HG03060 (cell line): Measurements from ENCODE around the gene C19orf38.
"Not testable (repeated sequence)": the region's sequence is repeated elsewhere in the genome, so short reads cannot be mapped to it uniquely, and the experiment has no call there.

ENCODE experiments used
- ATAC-seq: cut with Tn5 transposase; IDR thresholded peaks from one replicate; pipeline ENCODE4 v1.9.1; 2021; ENCODE audit warnings: low read depth, moderate number of reproducible peaks; ENCODE audit not compliant: unreplicated experiment

The C19orf38 gene

GRCh38 chr19:10870955-10871603, 22.9 kb downstream of the C19orf38 start, which contains the start of gene CARM1:
CARM1 (plus strand) TSS chr19:10871553; CDS start chr19:10871703, 150 bp downstream.
- ATAC-seq: peak; percentile 60

DNA sequence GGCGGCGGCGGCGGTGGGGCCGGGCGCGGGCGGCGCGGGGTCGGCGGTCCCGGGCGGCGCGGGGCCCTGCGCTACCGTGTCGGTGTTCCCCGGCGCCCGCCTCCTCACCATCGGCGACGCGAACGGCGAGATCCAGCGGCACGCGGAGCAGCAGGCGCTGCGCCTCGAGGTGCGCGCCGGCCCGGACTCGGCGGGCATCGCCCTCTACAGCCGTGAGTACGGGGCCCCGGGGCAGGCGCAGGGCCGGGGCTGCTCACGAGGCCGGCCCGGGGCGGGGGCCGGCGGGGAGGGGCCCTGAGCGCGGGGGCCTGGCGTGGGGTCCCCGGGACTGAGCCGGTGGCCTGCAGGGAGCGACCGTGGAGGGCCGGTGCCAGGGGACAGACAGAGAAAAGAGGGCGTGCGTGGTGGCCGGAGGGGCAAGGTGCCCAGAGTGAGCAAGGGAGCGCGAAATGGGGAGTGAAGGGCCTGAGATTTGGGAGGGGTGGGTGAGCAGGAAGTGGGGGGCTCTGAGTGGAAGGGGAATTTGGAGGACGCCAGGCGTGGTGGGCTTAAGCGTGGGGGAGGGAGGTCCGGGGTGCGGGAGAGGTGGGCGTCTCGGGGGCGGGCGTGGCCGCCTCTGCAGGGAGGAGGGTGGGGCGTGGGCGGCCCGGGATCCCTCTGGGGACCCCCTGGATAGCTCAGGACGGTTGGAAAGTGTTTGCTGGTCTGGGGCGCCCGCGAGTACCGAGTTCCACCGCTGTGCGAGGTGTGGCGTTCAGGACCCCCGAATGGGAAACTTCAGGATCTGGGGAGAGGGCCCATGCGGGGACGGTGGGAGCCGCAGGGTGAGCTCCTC, 23.7 kb downstream of the C19orf38 start:
- ATAC-seq: no peak

DNA sequence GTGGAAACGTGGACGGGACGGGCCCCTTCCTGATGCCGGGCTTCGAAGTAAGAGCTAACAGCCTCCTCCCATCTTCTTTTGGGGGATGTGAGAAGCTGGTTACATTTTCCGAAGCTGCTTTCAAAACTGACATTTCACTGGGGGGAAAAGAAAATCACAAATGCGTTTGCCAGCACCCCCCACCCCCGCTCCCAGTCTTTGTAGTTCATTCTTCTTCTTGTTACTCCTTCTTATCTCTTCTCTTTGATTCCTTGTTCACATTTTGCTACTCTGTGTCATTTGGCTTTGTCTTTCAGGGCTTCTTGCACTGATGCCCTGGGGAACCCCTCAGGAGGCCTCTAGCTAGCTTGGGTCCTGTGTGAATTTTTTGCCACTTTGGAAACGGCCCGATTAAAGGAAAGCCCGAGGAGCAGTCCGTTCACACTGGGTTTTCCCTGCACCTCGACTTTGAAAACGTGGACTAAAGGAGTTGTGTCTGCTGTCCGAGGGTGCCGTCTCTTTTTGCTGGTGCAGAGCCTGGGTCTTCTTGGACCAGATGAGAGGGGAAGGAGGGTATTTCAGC, 24.4 kb downstream of the C19orf38 start:
- ATAC-seq: no peak

- ATAC-seq: no peak
These were observed 25.8 kb downstream of the C19orf38 start for GRCh38 chr19:10874024-10874423.

DNA sequence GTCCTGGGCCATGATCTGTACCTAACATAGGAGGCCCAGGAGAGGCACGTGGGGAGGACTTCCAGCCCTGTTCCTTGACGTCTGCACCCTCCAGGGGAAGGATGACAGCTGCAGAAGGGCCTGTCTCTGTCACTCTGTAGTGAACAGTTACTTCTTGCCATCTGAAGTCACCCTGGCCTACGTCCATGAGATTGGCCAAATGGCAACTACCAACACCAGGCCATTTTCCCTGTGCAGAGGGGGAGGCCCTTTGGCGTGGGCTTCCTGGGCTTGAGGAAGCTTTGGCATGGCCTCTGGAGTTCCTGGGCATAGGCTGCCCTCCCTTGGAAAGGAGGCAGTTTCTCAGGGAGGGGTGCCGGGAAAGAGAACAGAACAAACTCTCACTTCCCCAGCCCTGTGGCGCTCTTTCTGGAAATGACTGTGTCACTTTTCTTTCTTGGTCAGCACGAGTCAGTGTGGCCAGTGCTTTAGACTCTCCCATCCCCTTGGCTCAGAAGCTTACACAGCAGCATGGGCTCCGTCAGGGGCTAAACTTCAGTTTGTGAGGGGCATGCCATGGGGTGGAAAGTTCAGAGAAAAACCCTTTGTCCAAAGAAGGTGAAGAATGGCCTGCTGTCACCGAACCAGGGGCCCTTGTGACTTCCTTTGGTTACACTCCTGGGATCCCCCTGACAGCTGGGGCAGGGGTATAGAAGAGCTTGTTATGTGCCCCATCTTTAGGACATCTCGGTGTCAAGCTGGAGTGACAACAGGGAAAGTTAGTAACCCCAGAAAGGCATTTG, 28.4 kb downstream of the C19orf38 start:
- ATAC-seq: no peak

GRCh38 chr19:10877608-10878007, 29.4 kb downstream of the C19orf38 start:
- not testable (repeated sequence) for ATAC-seq

- ATAC-seq: no peak
These were observed 30.0 kb downstream of the C19orf38 start for GRCh38 chr19:10878253-10878652.

- ATAC-seq: no peak
These were observed 33.3 kb downstream of the C19orf38 start for GRCh38 chr19:10881403-10882107.

- no peak for ATAC-seq
These were observed 33.9 kb downstream of the C19orf38 start for GRCh38 chr19:10882108-10882457.

- no peak for ATAC-seq
These were observed 36.1 kb downstream of the C19orf38 start for GRCh38 chr19:10884274-10884673.

GRCh38 chr19:10885201-10886169, 37.3 kb downstream of the C19orf38 start:
- ATAC-seq: no peak

- ATAC-seq: no peak
These were observed 39.6 kb downstream of the C19orf38 start for GRCh38 chr19:10887616-10888367.

- ATAC-seq: no peak
These were observed 40.2 kb downstream of the C19orf38 start for GRCh38 chr19:10888421-10888866.

GRCh38 chr19:10889880-10890279, 41.7 kb downstream of the C19orf38 start:
- ATAC-seq: no peak

DNA sequence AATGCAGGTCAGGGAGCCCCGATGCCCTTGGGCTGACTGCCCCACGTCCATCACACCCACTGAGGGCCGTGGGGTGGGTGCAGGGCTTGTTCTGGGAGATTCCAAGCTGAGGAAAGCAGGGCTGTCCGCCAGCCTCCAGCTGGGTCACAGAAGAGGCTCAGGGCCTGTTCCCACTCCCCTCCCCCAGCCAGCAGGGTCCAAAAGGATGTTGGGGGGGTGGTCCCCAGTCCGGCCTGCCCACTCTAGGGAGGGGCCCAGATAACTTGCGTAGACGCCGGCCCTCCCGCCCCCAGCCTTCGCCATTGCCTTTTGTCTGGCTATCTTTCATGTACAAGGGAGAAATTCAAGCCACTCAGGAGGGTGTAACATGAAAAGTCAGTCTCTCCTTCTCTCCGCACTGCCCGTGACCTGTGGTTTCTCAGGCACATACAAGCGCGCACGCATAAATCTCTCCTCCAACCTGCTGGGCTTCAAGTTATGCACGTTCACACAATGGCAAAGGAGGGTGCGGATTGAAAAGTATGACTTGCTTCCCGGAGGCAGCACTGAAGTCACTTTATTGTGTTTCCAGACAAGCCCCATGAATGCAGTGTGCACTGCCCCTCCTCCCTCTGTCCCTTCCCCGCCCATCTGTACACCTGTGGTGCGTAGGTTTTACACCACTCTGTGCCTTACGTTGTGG, 43.3 kb downstream of the C19orf38 start:
- no peak for ATAC-seq

DNA sequence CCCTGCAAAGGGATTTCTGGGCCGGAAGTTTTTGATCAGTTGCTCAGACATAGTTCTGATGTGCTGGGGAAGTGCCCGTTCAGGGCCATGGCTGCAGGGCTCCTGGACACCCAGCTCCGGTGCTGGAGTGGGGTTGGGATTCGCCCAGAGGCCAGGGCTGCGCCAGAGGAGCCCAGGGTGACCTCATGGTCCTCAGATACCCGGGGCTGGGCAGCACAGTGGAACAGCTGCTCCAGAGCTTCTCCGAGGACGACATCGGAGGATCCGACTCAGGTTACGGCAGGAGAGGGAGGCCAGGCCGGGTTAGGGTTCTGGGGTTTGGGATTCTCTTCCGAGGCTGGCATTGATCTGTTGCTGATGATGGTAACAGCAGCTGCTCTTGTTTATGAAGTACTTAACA, 44.0 kb downstream of the C19orf38 start:
- no peak for ATAC-seq

- no peak for ATAC-seq
These were observed 46.6 kb downstream of the C19orf38 start for GRCh38 chr19:10894911-10895213.

DNA sequence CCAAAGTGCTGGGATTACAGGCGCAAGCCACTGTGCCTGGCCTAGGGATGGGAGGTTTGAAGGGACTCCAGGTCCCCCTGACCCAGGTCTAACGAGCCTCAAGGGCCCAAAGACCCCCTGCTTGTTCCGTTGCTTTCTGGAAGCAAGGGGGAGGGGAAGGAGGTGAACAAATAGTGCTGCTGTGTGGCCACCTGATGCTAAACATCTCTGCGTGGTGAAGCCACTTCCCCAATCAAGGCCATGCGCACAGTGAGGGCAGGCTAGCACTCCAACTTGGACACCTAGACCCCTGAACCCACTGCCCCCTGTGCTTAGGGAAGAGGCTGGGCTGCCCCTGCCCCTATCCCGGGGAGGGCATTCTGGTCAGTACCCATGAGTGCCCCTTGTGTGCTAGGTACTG, 47.1 kb downstream of the C19orf38 start:
- ATAC-seq: no peak
